Neutrophil (primary cell): ENCODE results near the gene RAD54L2.

Experiments
- H3K27ac ChIP-seq: fragments of 200-600 bp; sonication (generic); 2 replicates; pipeline ENCODE4 v1.5.1; 2016; ENCODE audit warnings: mild to moderate bottlenecking, moderate library complexity
- H3K27me3 ChIP-seq: fragments of 200-600 bp; sonication (generic); 2 replicates; pipeline ENCODE4 v1.6.0; 2016; ENCODE audit warnings: mild to moderate bottlenecking
- H3K36me3 ChIP-seq: fragments of 200-600 bp; sonication (generic); 2 replicates; pipeline ENCODE4 v1.5.1; 2017
- H3K4me1 ChIP-seq, 2 experiments: fragments of 200-600 bp in 1 of 2; sonication (generic) in 1 of 2; 1 replicate in 1 of 2; 2 replicates in 1 of 2; pipeline versions ENCODE4 v1.5.1 to v1.6.1; 2013 to 2016; ENCODE audit warnings: low read depth in 1 of 2, low read length in 1 of 2, mild to moderate bottlenecking in 1 of 2, moderate library complexity in 1 of 2; ENCODE audit not compliant: control insufficient read depth in 1 of 2, insufficient read depth in 1 of 2
- H3K4me3 ChIP-seq, 2 experiments: fragments of 200-600 bp in 1 of 2; sonication (generic) in 1 of 2; 1 replicate in 1 of 2; 2 replicates in 1 of 2; pipeline ENCODE4 v1.5.1; 2013 to 2016; ENCODE audit warnings: low read depth in 1 of 2, low read length in 1 of 2, mild to moderate bottlenecking in 1 of 2, moderate library complexity in 1 of 2
- H3K9me3 ChIP-seq: fragments of 200-600 bp; sonication (generic); 2 replicates; pipeline ENCODE4 v1.5.1; 2016
- TF ChIP-seq, protein P1 (sequence below): fragments of 200-600 bp; sonication (generic); IDR thresholded peaks from 2 replicates; pipeline ENCODE4 v1.5.1; 2016; ENCODE audit warnings: antibody characterized with exemption

The RAD54L2 gene

DNA sequence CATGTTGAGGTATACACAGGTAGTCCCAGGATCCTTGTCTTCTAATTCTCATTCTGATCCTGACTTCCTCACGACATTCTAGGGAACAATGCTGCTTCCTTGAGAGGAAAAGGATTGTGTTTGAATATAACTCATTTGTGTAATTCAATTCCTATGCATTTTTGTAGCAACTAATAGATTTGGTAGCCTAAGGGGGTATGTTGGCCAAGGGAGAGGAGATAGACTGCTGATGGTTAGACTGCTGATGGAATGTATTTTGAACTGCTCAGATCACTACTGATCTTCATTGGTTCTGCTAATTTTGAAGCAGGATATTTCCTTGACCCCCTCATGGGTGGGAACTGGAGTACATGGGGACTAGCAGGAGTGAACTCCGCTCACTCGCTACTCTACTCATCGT is 39.7 kb downstream of the RAD54L2 start:
- Histone ChIP-seq H3K27me3 (no peaks in the 10 kb centered on the region), H3K4me1 (no peaks in the 10 kb centered on the region), H3K9me3 (no peaks in the 10 kb centered on the region), H3K36me3 (peaks cover 3% of the 10 kb centered on the region), H3K4me3 (no peak overlapping the region), H3K27ac (no peak overlapping the region)
- TF ChIP-seq, protein P1, sequence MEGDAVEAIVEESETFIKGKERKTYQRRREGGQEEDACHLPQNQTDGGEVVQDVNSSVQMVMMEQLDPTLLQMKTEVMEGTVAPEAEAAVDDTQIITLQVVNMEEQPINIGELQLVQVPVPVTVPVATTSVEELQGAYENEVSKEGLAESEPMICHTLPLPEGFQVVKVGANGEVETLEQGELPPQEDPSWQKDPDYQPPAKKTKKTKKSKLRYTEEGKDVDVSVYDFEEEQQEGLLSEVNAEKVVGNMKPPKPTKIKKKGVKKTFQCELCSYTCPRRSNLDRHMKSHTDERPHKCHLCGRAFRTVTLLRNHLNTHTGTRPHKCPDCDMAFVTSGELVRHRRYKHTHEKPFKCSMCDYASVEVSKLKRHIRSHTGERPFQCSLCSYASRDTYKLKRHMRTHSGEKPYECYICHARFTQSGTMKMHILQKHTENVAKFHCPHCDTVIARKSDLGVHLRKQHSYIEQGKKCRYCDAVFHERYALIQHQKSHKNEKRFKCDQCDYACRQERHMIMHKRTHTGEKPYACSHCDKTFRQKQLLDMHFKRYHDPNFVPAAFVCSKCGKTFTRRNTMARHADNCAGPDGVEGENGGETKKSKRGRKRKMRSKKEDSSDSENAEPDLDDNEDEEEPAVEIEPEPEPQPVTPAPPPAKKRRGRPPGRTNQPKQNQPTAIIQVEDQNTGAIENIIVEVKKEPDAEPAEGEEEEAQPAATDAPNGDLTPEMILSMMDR = no peak

DNA sequence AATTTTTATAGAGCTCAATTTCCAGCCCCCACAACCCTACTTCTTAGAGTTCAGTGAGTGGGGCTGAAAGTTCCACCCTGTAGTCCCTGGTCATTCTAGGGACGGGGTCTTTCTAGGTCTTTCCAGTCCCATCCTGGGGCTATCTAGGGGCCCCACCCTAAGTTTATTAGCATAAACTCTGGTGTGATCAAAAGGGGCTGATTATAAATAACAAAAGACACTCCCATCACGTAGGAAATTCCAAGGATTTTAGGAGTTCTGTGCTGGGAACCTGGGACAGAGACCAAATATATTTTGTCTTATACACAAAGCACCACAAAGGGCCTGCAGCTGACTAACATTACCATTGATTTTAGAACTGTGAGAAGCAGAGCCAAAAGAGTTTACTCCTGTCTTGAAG is 41.9 kb downstream of the RAD54L2 start:
- TF ChIP-seq, protein P1 = no peak

DNA sequence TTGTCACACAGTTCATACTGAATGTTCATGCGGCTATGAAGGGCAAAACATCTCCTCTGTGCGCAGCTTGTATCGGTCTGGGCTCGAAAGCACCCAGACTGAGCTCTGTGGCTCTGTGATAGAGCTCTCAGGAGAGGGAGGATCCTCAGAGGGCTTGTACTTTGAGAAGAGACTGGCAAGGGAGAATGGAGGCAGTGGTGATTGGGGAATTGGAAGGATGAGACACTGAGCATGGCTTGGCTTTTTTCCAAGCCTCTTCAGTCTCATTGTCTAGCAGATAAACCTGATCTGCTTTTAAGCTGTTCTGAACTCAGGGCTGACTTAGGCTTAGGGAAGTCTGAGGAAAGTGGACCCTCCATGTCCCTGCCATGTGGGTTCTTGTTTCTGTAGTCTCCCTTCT is 43.0 kb downstream of the RAD54L2 start:
- no peaks in the 10 kb centered on the region for H3K36me3 ChIP-seq
- H3K27ac ChIP-seq = no peak overlapping the region
- TF ChIP-seq, protein P1 = no peak
- no peaks in the 10 kb centered on the region for H3K27me3 ChIP-seq
- no peaks in the 10 kb centered on the region for H3K4me1 ChIP-seq
- H3K4me3 ChIP-seq = no peak overlapping the region
- H3K9me3 ChIP-seq = no peaks in the 10 kb centered on the region

More for the DNA sequence above, 41.9 kb downstream of the RAD54L2 start:
- H3K4me3 ChIP-seq = no peak overlapping the region
- no peaks in the 10 kb centered on the region for H3K4me1 ChIP-seq
- H3K27me3 ChIP-seq = no peaks in the 10 kb centered on the region
- no peaks in the 10 kb centered on the region for H3K9me3 ChIP-seq
- no peaks in the 10 kb centered on the region for H3K36me3 ChIP-seq
- H3K27ac ChIP-seq = no peak overlapping the region

DNA sequence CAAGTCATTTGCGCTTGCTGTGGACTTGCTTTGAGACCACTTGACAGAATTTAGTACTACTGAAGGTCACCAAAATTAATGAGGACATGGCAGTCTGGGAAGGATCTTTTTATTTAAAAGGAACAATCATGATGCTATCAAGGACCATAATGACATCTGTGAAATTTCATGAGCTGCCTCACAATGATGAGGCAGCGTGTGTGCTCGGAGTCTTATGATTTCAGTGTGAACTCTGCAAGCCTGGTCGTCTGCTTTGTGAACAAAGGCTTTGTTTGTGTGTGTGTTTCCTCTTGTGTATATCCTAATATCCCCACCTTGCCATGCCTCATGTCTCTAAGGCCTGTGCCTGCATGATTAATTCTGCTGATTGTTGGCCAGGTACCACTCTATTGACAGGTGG is 46.7 kb downstream of the RAD54L2 start:
- H3K4me1 ChIP-seq = peaks cover 4 to 9% of the 10 kb centered on the region in 2 experiments
- no peak overlapping the region for H3K27ac ChIP-seq
- peaks cover 1% of the 10 kb centered on the region for H3K36me3 ChIP-seq
- H3K9me3 ChIP-seq = no peaks in the 10 kb centered on the region
- H3K27me3 ChIP-seq = no peaks in the 10 kb centered on the region
- H3K4me3 ChIP-seq = no peak overlapping the region
- TF ChIP-seq, protein P1 = no peak

DNA sequence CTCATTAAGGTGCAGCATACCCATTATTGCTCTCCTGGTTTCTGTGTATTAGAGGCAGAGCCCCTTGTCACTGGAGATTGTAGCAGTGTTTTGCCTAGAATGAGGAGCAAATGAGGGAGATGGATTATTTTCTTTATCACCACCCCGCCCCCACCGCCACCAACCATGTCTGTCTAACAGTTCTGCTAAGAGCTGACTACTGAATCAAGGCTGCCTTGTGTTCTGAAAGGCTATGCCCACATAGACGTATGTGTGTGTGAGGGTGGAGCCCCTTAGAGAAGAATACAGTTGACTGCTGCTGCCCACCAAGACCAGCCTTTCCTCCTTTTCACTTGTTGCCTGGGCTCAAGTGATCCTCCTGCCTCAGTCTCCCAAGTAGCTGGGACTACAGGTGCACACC is 47.4 kb downstream of the RAD54L2 start:
- Histone ChIP-seq H3K27me3 (no peaks in the 10 kb centered on the region), H3K36me3 (peaks cover 8% of the 10 kb centered on the region), H3K27ac (no peak overlapping the region), H3K4me3 (no peak overlapping the region), H3K9me3 (no peaks in the 10 kb centered on the region), H3K4me1 (peaks cover 4 to 9% of the 10 kb centered on the region in 2 experiments)
- TF ChIP-seq, protein P1 = no peak
